Left lung (tissue), 10 donors: Measurements from ENCODE around the gene RNF213. TPM values are rescaled to one million over a fixed set of nuclear protein-coding genes. Genes with fewer than 3 reads are reported as not detected.

Experiments used
- ATAC-seq: fragments of 200-7000 bp; cut with Tn5 transposase; one replicate; pipeline ENCODE4 v1.9.1; 2020; ENCODE audit warnings: moderate library complexity
- DNase-seq, 4 donors: peaks; one replicate each; pipeline ENCODE4 v3.0.0-alpha.2; 2013 to 2020
- H3K27ac ChIP-seq, 2 donors: fragments of 200-600 bp; sonication (generic) in 1 of 2; one replicate each; pipeline versions ENCODE4 v1.5.0 to v1.8.0; 2020 to 2021
- H3K27me3 ChIP-seq, 2 donors: fragments of 200-600 bp; sonication (generic) in 1 of 2; one replicate each; pipeline versions ENCODE4 v1.5.0 to v1.8.0; 2020 to 2021
- H3K36me3 ChIP-seq, 2 donors: fragments of 200-600 bp; sonication (generic) in 1 of 2; one replicate each; pipeline versions ENCODE4 v1.5.0 to v1.8.0; 2020 to 2021
- H3K4me1 ChIP-seq, 2 donors: fragments of 200-600 bp; one replicate each; pipeline ENCODE4 v1.8.0; 2021
- H3K4me3 ChIP-seq, 2 donors: fragments of 200-600 bp; sonication (generic) in 1 of 2; one replicate each; pipeline versions ENCODE4 v1.5.0 to v1.8.0; 2020 to 2021; ENCODE audit warnings: mild to moderate bottlenecking in 1 of 2
- H3K9me3 ChIP-seq, 2 donors: fragments of 200-600 bp; sonication (generic) in 1 of 2; one replicate each; pipeline versions ENCODE4 v1.5.0 to v1.8.0; 2020 to 2021
- intact Hi-C, 2 donors: fragments of 100-400 bp; cut with DNase I; formaldehyde crosslinking; loops; one replicate each; pipeline versions ENCODE4 v1.11.2 to v1.14.2; 2022
- polyA plus RNA-seq, 6 donors: library from polyadenylated mRNA; unstranded; fragments of 120-200 nt; gene quantifications; one replicate each; pipeline ENCODE4 v1.2.1, GENCODE V29; 2013; ENCODE audit not compliant: insufficient read length in 6 of 6
- total RNA-seq, 2 donors: library from RNA; stranded (reverse); fragmentation: NEBNext Ultra II Directional; extraction: Animal tissue kit (Norgen Biotek cat#: 25700); gene quantifications; one replicate each; pipeline ENCODE4 v1.2.1, GENCODE V29; 2021
- TF ChIP-seq, protein P1 (sequence below), 2 donors: fragments of 200-600 bp; sonication (generic) in 1 of 2; IDR thresholded peaks; one replicate each; pipeline versions ENCODE4 v1.5.0 to v1.8.0; 2021; ENCODE audit warnings: antibody characterized with exemption in 2 of 2
- donor health status: DM: no; HTN: yes; CAD: no.
- donor health status: DM: no; HTN: no; CAD: no.

RNF213 gene
- total and polyA plus RNA-seq, 8 donors: 89.0 to 264 (median 103) TPM

DNA sequence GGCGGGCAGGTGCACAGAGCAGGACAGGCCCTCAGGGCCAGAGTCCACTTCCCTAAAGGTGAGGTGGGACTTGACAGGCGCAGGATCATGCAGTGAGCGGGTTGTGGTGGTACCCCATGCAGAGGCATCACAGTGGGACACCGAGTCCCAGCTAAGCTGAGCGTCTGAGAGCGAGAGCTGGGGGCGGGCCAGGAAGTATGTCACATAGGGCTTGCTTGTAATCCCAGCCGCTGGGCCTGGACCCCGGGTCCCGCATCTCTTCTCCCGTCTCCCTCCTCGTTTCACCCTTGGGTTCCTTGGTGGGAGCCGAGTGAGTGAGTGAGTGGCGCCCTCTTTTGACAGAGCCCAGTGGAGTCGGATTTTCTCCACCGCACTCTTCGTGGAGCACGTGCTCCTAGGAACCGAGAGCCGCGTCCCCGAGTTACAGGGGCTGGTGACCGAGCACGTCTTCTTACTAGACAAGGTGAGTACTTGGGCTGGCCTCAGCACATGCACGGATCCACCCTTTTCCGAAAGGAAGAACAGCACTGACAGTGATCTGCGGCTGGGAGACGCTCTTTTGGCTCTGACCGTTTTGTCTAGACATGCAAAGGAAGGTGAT, 103.5 kb downstream of the RNF213 start:
- Histone ChIP-seq H3K4me3 (no peak overlapping the region), H3K36me3 (peaks cover 3 to 100% of the 10 kb centered on the region in 2 donors), H3K27me3 (no peaks in the 10 kb centered on the region), H3K9me3 (no peaks in the 10 kb centered on the region), H3K27ac (no peak overlapping the region), H3K4me1 (no peaks in the 10 kb centered on the region)
- no peak for DNase-seq
- intact Hi-C loops: no loop called here
- TF ChIP-seq, protein P1, sequence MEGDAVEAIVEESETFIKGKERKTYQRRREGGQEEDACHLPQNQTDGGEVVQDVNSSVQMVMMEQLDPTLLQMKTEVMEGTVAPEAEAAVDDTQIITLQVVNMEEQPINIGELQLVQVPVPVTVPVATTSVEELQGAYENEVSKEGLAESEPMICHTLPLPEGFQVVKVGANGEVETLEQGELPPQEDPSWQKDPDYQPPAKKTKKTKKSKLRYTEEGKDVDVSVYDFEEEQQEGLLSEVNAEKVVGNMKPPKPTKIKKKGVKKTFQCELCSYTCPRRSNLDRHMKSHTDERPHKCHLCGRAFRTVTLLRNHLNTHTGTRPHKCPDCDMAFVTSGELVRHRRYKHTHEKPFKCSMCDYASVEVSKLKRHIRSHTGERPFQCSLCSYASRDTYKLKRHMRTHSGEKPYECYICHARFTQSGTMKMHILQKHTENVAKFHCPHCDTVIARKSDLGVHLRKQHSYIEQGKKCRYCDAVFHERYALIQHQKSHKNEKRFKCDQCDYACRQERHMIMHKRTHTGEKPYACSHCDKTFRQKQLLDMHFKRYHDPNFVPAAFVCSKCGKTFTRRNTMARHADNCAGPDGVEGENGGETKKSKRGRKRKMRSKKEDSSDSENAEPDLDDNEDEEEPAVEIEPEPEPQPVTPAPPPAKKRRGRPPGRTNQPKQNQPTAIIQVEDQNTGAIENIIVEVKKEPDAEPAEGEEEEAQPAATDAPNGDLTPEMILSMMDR (IDR thresholded peaks at IDR 0.05): no peak
- no peak for ATAC-seq

- H3K9me3 ChIP-seq: no peaks in the 10 kb centered on the region
These were observed 104.6 kb downstream of the RNF213 start for GRCh38 chr17:80365001-80365965.

GRCh38 chr17:80365983-80366382, 105.3 kb downstream of the RNF213 start:
- intact Hi-C loops: no loop called here
- H3K36me3 ChIP-seq: peaks cover 3 to 100% of the 10 kb centered on the region in 2 donors
- no peaks in the 10 kb centered on the region for H3K4me1 ChIP-seq
- DNase-seq (peak in 1 of 4 donors; percentile 69), ATAC-seq (no peak)
- TF ChIP-seq, protein P1 (IDR thresholded peaks at IDR 0.05): no peak
- no peaks in the 10 kb centered on the region for H3K9me3 ChIP-seq
- H3K27me3 ChIP-seq: no peaks in the 10 kb centered on the region
- no peak overlapping the region for H3K4me3 ChIP-seq
- H3K27ac ChIP-seq: no peak overlapping the region

More at GRCh38 chr17:80365001-80365965, 104.6 kb downstream of the RNF213 start:
- intact Hi-C loops: no loop called here
- Histone ChIP-seq H3K4me3 (no peak overlapping the region), H3K27ac (no peak overlapping the region), H3K4me1 (no peaks in the 10 kb centered on the region), H3K36me3 (peaks cover 3 to 100% of the 10 kb centered on the region in 2 donors), H3K27me3 (no peaks in the 10 kb centered on the region)
- ATAC-seq (no peak), DNase-seq (no peak)
- TF ChIP-seq, protein P1 (IDR thresholded peaks at IDR 0.05): no peak

GRCh38 chr17:80367503-80367902, 106.9 kb downstream of the RNF213 start:
- TF ChIP-seq, protein P1 (IDR thresholded peaks at IDR 0.05): no peak
- intact Hi-C loops: no loop called here
- H3K27me3 ChIP-seq: no peaks in the 10 kb centered on the region
- H3K4me1 ChIP-seq: no peaks in the 10 kb centered on the region
- H3K9me3 ChIP-seq: no peaks in the 10 kb centered on the region
- DNase-seq (peak in 2 of 4 donors; percentile 5 to 51), ATAC-seq (no peak)
- no peak overlapping the region for H3K4me3 ChIP-seq
- H3K36me3 ChIP-seq: peaks cover 0 to 100% of the 10 kb centered on the region in 2 donors
- no peak overlapping the region for H3K27ac ChIP-seq

GRCh38 chr17:80371196-80371595, 110.5 kb downstream of the RNF213 start:
- Histone ChIP-seq H3K36me3 (peaks cover 0 to 100% of the 10 kb centered on the region in 2 donors), H3K9me3 (no peaks in the 10 kb centered on the region), H3K4me1 (no peaks in the 10 kb centered on the region), H3K4me3 (no peak overlapping the region), H3K27me3 (no peaks in the 10 kb centered on the region), H3K27ac (no peak overlapping the region)
- TF ChIP-seq, protein P1 (IDR thresholded peaks at IDR 0.05): no peak
- DNase-seq (peak in 1 of 4 donors; percentile 46), ATAC-seq (no peak)
- intact Hi-C loops: no loop called here
